Kidney epithelial cell (primary cell): ENCODE data around the gene KLHL29. TPM values are rescaled to one million over a fixed set of nuclear protein-coding genes. Genes with fewer than 3 reads are reported as not detected.
"Not testable (repeated sequence)": the region's sequence is repeated elsewhere in the genome, so short reads cannot be mapped to it uniquely, and the experiment has no call there.

Experiments
- DNase-seq: peaks from one replicate; pipeline ENCODE4 v3.0.0-alpha.2; 2010; ENCODE audit warnings: low read depth
- H3K27me3 ChIP-seq: 2 replicates; pipeline ENCODE4 v1.6.0; 2011; ENCODE audit warnings: low read length; ENCODE audit not compliant: control insufficient read depth, insufficient read depth
- H3K36me3 ChIP-seq: 2 replicates; pipeline ENCODE4 v1.5.1; 2011; ENCODE audit warnings: low read length; ENCODE audit not compliant: control insufficient read depth, insufficient read depth
- H3K4me3 ChIP-seq: 2 replicates; pipeline ENCODE4 v1.5.1; 2011; ENCODE audit warnings: low read depth, mild to moderate bottlenecking, control low read depth, low read length
- CTCF ChIP-seq: IDR thresholded peaks from 2 replicates; pipeline ENCODE4 v1.5.1; 2011; ENCODE audit warnings: mild to moderate bottlenecking, moderate library complexity, low read length, control low read depth, inconsistent platforms; ENCODE audit not compliant: insufficient read depth, poor library complexity, severe bottlenecking
- total RNA-seq: library from RNA; depleted of rRNA; stranded (reverse); fragments of >200 nt; gene quantifications from 2 replicates; pipeline ENCODE4 v1.2.3, GENCODE V29; 2015

KLHL29 gene
- total RNA-seq, 1 donor from 2014 or later, result 12.4 TPM

GRCh38 chr2:23718931-23719700 lies 334.1 kb downstream of the KLHL29 start:
- no peak for TF ChIP-seq CTCF
- Histone ChIP-seq H3K4me3 (no peak overlapping the region), H3K36me3 (no peaks in the 10 kb centered on the region), H3K27me3 (no peaks in the 10 kb centered on the region)
- no peak for DNase-seq

- no peak for DNase-seq
- no peaks in the 10 kb centered on the region for H3K36me3 ChIP-seq
- TF ChIP-seq CTCF, result no peak
- no peak overlapping the region for H3K4me3 ChIP-seq
- no peaks in the 10 kb centered on the region for H3K27me3 ChIP-seq
Observed at GRCh38 chr2:23719716-23720115, 334.7 kb downstream of the KLHL29 start.

- no peak for TF ChIP-seq CTCF
- Histone ChIP-seq H3K4me3 (no peak overlapping the region), H3K27me3 (no peaks in the 10 kb centered on the region), H3K36me3 (no peaks in the 10 kb centered on the region)
- DNase-seq, result no peak
Observed at GRCh38 chr2:23720705-23721453, 335.9 kb downstream of the KLHL29 start.

GRCh38 chr2:23721454-23721826 lies 336.5 kb downstream of the KLHL29 start:
- Histone ChIP-seq H3K27me3 (no peaks in the 10 kb centered on the region), H3K36me3 (no peaks in the 10 kb centered on the region), H3K4me3 (no peak overlapping the region)
- TF ChIP-seq CTCF, result no peak
- DNase-seq, result no peak

- no peak overlapping the region for H3K4me3 ChIP-seq
- TF ChIP-seq CTCF, result no peak
- H3K27me3 ChIP-seq, result no peaks in the 10 kb centered on the region
- no peaks in the 10 kb centered on the region for H3K36me3 ChIP-seq
- no peak for DNase-seq
Observed at GRCh38 chr2:23722255-23722654, 337.3 kb downstream of the KLHL29 start.

GRCh38 chr2:23723029-23723428 lies 338.1 kb downstream of the KLHL29 start:
- H3K27me3 ChIP-seq, DNase-seq, H3K4me3 ChIP-seq, H3K36me3 ChIP-seq: not testable (repeated sequence)
